Kidney capillary endothelial cell (primary cell): ENCODE measurements around the gene LMOD2.
"Not testable (repeated sequence)": the region's sequence is repeated elsewhere in the genome, so short reads cannot be mapped to it uniquely, and the experiment has no call there.

Experiments
- DNase-seq: peaks from one replicate; pipeline ENCODE4 v3.0.0-alpha.2; 2018; ENCODE audit warnings: low spot score

Gene LMOD2, protein sequence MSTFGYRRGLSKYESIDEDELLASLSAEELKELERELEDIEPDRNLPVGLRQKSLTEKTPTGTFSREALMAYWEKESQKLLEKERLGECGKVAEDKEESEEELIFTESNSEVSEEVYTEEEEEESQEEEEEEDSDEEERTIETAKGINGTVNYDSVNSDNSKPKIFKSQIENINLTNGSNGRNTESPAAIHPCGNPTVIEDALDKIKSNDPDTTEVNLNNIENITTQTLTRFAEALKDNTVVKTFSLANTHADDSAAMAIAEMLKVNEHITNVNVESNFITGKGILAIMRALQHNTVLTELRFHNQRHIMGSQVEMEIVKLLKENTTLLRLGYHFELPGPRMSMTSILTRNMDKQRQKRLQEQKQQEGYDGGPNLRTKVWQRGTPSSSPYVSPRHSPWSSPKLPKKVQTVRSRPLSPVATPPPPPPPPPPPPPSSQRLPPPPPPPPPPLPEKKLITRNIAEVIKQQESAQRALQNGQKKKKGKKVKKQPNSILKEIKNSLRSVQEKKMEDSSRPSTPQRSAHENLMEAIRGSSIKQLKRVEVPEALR

DNA sequence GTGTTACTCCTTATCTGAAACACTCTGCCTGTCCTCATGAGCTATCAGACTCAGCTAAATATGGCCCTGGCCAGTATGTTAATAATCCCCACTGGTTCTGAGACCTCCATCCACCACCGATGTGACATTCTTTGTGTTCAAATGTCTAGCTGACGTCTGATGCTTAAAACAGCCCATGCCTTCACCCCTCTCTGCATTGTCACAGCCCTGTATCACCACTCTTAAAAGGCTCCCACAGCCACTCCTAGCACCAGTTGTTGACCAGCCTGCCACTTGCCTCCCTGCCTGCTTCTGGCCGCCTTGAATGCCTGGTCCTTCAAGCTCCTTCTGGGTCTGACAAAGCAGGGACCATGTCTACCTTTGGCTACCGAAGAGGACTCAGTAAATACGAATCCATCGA is at the start of gene LMOD2:
LMOD2 (plus strand) TSS at position 253 of the 400 bp plus-strand sequence; CDS start at position 351, 98 bp downstream.
- no peak for DNase-seq

DNA sequence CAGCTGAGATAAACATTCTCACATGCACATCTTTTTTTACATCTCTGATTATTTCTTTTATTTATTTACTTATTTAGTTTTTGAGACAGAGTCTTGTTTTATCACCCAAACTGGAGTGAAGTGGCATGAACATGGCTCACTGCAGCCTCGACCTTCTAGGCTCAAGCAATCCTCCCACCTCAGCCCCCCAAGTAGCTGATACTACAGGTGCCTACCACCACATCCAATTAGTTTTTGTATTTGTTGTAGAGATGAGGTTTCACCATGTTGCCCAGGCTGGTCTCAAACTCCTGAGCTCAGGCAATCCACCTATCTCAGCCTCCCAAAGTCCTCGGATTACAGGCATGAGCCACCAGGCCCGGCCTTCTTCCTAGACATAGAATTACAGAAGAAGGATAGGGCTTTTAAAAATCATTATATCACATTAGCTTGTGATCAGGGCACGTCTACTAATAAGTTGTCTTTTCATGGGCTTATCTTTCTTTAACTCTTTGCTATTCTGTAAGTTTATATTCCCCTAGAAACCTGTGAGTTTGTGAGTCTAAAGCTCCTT is 48.2 kb upstream of the LMOD2 start:
- DNase-seq, result no peak

DNA sequence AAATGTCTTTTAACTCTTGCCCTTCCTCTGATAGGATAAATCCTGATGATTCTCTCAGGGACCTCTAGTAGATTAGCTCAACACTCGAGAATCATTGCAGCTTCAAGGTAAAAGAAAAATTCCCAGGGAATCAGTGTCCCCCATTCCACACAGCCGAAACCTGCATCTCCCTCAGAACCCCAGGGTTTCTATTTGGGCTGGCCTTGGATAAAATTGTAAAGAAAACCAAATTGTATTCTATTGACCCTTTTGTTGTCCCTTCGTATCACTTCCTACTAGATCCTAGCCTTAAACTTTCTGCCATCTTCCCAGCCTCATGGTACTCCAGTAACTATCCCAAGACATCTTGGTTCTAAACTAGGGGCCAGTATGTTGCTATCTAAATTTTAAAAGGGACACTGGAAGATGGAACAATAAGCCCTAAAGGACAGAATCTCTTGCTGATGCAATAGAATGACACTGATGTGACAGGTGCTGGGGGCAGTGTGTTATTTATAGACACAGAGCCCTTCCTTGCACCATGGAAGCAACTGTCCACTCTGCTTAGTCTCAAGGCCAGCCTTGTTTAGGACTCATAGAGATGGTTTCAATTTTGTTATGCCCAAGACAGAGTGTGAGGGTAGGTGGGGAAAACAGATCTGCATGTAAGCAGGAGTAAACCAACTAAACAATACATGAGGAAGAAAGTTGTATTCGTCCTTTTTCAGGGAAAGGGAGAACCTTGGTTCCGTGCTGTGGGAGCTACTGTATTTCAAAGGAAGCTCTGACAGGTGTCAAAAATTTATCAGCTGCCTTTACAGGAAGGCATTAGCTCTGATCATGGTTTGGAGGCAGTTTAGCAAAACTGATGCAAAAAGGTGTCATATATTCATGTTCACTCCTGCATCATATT is 46.4 kb upstream of the LMOD2 start:
- no peak for DNase-seq

DNA sequence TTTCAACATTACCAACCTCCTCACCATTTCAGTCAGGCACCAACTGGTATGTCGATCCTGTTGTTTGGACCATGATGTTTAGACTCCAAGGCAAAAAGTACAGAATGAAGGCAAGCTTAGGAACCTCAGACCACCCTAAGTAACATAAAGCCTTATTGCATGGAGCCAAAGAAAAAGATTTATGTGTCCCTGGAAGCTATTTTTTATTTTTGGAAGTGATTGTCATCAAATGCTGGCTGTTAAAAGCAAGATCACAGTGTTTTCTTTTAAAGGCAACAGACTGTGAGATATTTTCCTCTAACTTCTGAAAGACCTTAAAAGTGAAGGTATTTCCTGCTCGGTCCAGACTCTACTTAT is 45.8 kb upstream of the LMOD2 start:
- no peak for DNase-seq

DNA sequence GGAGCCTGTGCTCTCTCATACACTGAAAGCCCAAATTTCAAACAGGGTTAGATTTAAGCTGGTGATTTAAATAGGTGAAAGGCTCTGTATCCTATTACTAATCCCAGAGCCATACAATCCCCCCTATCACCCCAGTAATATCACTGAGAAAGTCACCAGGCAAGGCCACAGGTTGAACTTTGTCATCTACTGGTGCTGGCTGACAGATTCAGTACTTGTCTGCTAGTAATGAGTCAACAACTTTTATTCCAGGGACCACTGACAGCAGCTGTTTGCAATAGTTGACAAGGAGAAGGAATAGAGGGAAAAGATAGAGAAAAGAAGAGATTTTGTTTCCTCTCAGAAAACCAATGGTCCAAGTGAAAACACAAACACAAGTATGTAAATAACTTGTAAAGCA is 43.6 kb upstream of the LMOD2 start:
- DNase-seq, result no peak

DNA sequence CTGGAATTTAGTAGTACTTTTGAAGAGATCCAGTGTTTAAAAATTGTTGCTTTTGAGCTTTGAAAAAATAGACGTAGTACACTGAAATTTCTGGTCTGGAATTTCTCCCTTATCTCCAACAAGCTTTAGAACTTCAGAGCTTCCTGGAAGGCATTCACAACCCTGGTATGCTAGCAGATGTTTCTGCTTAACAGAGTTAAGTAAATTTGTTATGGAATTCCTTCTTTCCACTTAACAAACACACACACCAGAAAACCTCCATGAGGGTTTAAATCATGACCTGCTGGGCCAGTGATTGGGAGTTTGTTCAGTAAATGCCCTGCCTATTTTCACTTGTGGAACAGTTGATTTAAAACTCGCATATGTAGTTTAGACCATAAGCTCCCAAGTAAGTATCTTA is 40.3 kb upstream of the LMOD2 start:
- DNase-seq, result no peak

DNA sequence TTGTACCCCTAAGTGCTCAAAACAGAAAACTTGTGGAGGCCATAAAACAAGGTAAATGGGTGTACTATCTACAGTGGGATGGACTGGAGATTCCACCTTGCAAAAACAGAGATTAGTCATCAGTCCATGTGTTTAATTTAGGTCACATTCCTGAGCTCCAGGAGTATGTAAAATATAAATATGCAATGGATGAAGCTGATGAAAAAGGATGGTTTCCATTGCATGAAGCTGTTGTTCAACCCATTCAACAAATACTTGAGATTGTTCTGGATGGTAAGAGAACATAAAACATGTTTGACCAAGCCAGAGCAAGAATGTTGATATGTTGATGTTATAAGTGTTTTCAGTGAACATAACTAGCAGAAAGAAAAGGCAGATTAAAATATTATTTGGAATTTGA is 39.4 kb upstream of the LMOD2 start:
- DNase-seq, result no peak

DNA sequence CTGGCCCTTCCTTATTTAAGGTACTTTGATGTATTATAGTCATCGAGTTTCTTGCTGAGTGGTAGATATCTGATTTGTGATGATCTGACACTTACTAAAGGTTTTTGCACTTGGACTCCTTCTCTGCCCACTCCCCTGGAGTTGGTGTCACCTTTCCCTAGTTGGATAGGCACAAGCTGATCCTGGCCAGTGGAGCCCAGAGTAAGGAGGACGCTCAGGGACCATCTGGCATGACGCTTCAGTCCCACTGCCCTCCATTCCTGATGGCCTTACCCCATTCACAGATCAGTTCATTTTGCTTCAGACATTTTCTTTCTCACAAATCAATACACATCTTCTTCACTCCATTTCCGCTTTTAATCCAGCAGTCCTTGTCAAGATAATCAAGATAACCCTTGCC is 34.0 kb upstream of the LMOD2 start:
- no peak for DNase-seq

DNA sequence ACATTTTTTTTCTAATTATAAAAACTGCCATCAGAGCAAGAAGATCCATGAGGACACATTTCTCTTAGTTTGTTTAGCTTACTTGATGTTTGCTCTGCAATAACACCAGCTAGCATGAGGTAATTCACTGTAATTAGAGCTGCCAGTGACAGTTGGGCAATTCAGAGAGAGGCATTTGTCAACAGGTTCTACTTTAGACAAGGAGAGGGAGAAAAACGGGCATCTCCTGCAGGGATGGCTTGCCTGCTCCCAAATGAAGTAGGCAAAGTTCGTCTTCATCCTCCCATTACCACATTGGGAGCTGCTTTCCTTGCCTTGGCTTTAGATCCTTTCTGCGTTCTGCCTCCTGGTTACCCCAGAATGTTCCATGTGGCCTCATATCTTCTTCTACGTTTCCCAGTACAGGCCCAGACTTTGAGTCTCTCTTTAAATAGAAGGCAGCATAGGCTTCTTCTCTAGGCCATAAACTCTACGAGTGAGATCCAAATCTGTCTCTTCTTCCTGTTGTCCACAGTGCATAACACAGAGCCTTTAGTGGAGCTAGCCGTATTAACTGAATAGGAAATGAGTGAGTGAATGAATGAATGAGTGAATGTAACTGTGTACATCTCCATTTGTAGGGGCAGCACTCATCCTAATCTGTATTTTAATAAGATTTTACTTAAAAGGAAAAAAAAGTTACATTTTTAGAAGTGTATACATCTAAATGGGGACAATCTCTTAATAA is 32.8 kb upstream of the LMOD2 start:
- DNase-seq, result no peak

DNA sequence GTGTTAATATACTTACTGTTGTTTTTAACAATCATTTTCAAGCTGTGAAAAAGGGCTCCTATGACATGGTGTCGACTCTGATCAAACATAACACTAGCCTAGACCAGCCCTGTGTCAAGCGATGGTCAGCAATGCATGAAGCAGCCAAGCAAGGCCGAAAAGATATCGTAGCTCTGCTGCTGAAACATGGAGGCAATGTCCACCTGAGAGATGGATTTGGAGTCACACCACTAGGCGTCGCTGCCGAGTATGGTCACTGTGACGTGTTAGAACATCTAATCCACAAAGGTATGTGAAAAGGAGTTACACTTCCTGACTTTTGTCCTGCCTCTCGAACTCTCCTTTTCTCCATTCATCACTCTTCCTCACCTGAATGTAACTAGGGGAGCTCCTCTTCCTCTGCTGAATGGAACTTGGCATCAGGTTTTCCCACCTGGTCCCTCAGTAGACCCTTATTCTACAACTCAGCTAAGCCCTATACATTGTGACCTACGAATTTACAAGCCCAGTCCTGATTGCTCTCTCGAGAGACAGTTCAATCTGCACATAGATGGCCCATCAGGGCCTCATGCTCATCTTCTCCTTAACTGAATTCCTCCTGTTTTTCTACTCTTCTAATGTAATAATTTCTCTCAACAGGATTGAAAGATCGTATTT is 31.0 kb upstream of the LMOD2 start:
- no peak for DNase-seq

DNA sequence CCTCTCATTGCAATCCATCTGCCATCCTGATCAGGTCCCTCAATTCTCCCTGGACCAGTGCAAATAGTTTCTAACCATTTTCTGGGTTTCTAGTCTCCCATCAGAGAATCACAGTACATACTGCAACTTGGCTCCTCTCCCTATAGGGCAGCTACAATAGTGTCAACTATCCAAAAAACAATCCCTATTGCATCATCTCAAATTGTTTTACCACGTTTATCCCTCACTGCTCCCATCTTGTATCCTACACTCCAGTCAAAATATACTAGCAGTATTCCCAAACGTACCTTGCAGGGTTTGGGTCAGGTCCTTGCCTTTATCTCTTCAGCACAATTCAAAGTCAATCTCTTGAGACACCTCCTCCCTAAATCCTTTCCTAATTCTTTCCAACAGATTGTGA is 30.4 kb upstream of the LMOD2 start:
- DNase-seq, result no peak

DNA sequence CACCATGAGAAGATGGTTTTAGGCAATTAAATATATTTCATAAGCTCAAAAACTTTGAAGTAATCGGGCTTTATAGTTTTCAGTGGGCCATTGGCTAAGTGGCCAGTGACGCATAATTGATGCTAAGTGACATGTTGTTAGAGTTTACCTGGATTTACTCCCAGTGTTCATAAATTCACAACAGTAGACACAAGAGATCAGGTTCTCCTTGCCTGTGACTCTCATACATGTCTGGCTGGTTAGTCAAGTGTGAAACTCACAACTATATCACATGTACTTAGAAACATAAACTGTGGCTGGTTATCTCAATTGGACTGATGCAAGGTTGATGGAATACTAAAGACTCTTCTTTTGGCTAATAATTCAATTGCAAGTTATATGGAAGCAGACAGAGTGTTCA is 27.8 kb upstream of the LMOD2 start:
- DNase-seq, result no peak

DNA sequence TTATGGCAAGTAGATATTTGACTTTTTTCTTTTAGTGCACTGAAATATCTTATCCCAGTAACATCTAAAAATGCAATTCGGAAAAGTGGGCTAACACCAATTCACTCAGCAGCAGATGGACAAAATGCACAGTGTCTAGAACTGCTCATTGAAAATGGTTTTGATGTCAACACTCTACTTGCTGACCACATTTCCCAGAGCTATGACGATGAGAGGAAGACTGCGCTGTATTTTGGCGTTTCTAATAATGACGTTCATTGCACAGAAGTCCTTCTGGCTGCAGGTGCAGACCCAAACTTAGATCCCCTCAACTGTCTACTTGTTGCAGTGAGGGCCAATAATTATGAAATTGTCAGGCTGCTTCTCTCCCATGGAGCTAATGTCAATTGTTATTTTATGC is 26.8 kb upstream of the LMOD2 start:
- no peak for DNase-seq

DNA sequence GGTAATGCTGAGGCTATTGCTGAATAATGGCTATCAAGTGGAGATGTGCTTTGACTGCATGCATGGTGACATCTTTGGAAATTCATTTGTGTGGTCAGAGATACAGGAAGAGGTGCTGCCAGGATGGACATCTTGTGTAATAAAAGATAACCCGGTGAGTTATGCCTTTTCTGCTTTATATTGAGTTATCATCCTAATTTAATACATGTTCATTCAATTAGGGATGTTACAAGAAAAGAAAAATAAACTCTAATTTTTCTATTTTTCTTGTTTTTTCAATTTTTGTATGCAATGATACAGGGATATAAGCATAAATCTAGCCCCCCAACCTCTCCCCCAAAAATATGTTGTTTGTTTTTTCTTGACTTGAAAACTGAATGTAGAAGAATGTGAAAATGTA is 26.4 kb upstream of the LMOD2 start:
- no peak for DNase-seq

DNA sequence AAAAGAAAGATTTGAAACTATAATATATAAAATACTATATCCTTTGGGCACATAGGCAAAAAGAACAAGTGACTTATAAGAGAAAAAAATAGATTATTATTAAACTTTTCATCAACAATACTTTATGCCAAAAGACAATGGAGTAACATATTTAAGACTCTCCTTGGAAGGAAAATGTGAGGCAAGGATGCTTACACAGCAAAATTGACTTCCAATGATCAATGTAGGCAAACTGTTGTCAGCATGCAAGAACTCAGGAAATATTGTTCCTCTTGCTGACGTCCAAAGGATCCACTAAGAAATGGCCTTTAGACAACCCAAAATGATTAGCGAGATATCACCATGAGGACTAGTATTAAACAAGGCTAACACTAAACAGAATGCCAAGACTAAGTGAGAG is 22.9 kb upstream of the LMOD2 start:
- DNase-seq, result no peak

DNA sequence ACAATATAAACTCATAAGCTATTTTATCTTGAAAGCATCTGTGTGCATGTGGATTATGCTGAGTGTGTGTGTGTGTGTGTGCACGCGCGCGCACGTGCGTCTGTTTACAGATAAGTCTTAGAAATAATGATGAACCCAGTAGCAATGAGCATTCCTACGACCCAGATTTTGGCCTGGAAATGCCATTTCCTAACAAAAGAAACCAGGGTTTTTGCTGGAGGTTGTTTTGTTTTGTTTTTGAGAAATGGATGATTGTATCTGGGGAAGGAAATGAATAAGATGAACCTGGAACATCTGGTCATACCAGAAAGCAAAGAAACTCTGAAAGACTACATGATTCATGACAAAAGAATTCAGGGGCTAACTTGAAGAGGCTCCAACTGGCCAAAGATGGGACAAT is 22.1 kb upstream of the LMOD2 start:
- peak; percentile 99 for DNase-seq

DNA sequence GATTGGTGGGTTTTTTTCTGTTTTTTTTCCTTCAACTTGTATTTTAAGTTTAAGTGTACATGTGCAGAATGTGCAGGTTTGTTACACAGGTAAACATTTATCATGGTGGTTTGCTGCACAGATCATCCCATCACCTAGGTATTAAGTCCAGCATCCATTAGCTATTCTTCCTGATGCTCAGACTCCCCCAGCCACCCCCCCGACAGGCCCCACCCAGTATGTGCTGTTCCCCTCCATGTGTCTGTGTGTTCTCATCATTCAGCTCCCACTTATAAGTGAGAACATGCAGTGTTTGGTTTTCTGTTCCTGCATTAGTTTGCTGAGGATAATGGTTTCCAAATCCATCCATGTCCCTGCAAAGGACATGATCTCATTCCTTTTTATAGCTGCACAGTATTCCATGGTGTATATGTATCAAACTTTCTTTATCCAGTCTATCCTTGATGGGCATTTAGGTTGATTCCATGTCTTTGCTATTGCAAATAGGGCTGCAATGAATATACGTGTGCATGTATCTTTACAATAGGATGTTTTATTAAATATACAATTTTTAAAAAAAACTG is 21.6 kb upstream of the LMOD2 start:
- not testable (repeated sequence) for DNase-seq

DNA sequence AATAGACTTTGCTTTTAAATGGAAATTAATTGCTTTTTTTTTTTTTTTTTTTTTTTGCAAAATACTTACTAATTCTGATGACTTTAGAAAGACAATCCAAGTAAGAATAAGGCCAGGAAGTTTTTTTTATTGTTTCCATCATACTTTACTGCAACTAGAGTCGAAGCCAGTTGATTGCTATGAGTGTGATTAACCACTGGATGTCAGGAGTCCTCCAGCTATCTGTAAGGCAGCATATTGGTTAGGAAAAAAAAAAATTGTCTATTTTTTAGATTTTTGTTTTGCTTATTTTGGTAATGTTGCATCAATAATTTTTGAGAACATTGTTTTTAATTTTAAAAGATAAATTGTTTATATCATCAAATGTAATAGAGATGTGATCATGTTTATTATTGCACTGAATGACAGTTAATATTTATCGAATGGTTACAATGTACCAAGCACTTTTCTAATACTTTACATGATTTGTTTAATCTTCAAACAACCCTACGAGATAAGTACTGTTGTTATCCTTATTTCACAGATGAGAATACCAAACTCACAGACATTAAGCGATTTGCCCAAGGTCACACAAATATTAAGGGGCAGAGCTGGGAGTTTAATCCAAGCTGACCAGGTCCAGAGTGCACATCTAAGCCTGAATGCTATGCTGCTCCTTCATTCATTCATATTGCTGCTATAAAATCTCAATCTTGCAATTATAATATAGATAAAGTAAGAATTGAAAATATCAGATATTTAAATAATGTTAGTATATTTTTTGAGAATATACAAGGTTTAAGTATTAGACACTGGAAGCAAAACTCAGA is 19.9 kb upstream of the LMOD2 start:
- DNase-seq, result peak; percentile 66

DNA sequence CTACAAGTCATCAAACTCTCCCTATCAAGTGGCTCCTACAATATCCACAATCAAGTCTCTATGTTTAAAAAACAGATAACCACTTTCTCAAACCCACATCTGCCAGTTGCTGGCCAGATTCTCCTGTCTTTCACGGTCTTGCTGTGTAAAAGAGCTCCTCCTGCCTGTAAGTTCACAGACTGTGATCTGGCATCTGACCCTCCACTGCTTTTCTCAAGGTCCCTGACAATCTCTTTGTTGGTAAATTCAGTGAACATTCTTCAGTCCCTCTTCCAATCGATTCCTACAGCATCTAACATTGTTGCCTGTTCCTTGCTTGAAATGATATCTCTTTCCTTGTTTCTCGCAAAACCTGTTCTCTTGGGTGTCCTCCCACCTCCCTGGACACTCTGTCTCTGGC is 18.5 kb upstream of the LMOD2 start:
- DNase-seq, result no peak

DNA sequence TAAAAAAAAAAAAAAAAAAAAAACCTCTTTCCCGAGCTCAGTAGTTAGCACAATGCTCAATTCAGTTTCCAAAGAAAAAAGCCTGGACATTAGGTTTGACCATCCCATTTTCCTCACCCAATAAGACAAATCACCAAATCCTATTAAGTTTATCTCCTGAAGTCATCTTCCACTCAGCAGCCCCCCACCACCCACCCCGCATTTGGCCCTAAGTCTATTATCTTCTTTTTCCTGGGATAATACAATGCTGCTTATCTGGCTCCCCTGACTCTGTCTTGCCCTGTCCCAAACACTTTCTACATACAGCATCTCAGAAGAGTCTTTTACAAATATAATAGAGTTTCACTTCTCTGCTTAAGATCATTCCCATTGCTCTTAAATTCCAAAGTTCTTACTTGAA is 17.8 kb upstream of the LMOD2 start:
- no peak for DNase-seq
